Epithelial cell of esophagus (primary cell): Measurements from ENCODE around the gene GFRA4.

Source experiments
- DNase-seq: peaks from one replicate; pipeline ENCODE4 v3.0.0; 2010; ENCODE audit warnings: low read depth
- H3K4me3 ChIP-seq: 2 replicates; pipeline ENCODE4 v1.5.1; 2011; ENCODE audit warnings: mild to moderate bottlenecking, low read length, control low read depth
- CTCF ChIP-seq: IDR thresholded peaks from 2 replicates; pipeline ENCODE4 v1.5.1; 2011; ENCODE audit warnings: low read depth, mild to moderate bottlenecking, low read length, control low read depth, inconsistent platforms; ENCODE audit not compliant: insufficient read depth; ENCODE audit errors: missing control alignments

Gene GFRA4

GRCh38 chr20:3673221-3674070 is 10.2 kb upstream of the GFRA4 start:
- TF ChIP-seq CTCF: no peak
- DNase-seq: no peak
- H3K4me3 ChIP-seq: no peak overlapping the region

- DNase-seq: no peak
Measured at GRCh38 chr20:3672547-3673171, 9.5 kb upstream of the GFRA4 start.

GRCh38 chr20:3671986-3672546 is 8.9 kb upstream of the GFRA4 start:
- DNase-seq: no peak
- no peak overlapping the region for H3K4me3 ChIP-seq
- TF ChIP-seq CTCF: no peak

More at GRCh38 chr20:3672547-3673171, 9.5 kb upstream of the GFRA4 start:
- no peak overlapping the region for H3K4me3 ChIP-seq
- TF ChIP-seq CTCF: no peak

DNA sequence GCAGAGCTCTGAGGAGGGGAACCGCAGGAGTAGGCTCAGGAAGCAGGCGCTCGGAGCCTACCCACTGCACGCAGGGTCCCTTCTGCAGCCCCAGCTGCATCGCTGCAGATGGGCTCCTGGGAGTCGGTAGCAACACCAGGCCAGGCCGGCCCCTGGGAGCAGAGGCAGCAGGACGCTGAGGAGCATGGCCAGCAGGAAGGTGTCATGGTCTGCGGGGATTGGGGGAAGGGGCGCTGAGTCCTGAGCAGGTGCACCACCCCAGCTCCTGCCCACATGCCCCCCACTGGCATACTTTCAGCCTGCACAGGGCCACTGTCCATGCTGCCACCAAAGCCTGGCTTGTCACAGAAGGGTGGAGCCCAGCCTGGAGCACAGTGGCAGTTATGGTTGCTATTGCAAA is 7.7 kb upstream of the GFRA4 start:
- H3K4me3 ChIP-seq: no peak overlapping the region
- no peak for DNase-seq
- TF ChIP-seq CTCF: no peak

DNA sequence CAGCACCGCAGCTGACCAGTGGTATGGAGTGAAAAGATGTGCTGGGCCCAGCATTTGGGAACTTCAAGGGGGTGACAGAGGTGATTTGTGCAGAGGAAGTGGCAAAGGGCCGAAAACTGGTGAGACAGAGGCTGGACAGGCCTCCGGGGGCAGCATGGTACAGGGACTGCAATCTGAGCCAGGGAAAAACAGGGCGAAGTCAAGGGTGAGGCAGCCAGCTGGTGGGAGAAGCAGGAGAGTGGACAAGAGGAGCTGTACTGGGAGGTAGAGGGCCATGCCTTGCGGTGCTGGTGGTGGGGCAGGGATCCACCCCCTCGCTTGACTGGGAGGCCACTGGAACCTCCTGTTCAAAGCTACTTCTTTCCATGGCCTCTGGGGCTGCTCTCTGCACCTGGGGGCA is 7.3 kb upstream of the GFRA4 start:
- no peak overlapping the region for H3K4me3 ChIP-seq
- TF ChIP-seq CTCF: no peak
- no peak for DNase-seq

DNA sequence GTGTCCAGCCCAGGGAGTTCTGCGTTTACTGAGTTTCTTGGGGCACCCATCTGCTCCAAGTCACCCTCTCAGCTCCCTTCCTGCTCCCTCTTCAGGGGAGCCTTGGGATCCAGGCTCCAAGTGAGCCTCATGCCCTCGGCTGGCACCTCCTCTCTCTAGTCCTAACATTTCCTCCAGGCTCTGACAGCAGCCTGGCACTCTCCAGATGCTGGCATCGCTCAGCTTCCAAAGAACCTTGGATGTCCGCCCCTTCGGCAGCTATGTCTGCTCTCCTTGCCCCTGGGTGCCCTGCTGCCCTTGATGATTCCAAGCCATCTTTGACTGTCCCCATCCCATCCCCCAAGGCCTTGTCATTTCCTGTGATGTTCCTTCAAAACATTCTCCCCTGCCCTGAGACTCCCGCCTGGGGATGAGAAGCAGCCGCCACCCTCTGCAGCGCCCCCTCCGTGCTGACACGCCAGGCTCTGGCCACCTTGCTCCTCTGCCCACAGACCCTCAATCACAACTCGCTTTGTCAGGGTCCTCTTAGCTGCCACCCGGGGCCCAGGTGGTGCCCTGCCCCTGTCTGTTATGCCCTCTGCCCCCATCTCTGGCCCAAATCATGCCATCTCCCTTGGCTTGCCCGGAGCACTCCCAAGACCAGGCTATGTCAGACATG is 6.6 kb upstream of the GFRA4 start:
- TF ChIP-seq CTCF: no peak
- no peak for DNase-seq
- no peak overlapping the region for H3K4me3 ChIP-seq
